ENCODE results near the gene CDKN3.
"Not testable (repeated sequence)": the region's sequence is repeated elsewhere in the genome, so short reads cannot be mapped to it uniquely, and the experiment has no call there.

CDKN3 gene

DNA sequence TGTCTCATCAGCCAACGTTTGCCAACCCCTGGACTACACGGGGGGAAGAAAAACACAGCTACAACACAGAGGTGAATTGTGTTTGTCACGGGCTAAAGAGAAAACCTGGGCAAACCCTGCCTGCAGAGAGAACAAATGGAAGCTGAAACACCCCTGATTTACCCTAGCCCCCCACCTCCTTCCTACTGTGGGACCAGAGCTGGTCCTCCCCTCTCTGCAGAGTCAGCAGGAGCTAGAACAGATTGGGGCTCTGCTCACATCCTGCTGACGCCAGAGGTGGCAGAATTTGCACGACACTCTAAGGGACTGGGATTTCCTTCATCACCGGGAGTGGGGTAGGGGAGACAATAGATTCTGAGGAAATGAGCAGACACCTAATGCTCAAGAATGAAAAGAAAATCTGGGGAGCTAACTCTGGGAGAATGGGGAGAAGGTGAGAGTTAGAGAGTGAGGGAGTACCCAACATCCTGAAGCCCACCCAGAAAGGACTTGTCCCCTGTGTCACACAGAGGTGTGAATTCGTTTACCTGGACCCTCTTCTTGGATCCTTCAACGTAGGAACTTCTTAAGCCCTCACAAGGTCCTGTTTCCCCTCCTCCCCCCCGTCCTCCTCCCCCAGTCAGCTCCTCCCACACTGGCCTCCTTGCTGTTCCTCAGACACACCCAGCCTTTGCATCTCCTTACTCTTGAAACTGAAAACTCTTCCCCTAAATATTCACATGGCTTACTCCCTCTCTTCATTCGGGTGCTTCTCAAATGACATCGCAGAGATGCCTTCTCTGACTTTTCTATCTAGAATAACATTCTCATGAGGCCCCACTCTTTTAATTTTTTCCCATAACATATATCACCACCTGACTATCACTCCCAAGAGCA lies 26.2 kb upstream of the CDKN3 start:
- DNase-seq: peak; percentile 3

DNA sequence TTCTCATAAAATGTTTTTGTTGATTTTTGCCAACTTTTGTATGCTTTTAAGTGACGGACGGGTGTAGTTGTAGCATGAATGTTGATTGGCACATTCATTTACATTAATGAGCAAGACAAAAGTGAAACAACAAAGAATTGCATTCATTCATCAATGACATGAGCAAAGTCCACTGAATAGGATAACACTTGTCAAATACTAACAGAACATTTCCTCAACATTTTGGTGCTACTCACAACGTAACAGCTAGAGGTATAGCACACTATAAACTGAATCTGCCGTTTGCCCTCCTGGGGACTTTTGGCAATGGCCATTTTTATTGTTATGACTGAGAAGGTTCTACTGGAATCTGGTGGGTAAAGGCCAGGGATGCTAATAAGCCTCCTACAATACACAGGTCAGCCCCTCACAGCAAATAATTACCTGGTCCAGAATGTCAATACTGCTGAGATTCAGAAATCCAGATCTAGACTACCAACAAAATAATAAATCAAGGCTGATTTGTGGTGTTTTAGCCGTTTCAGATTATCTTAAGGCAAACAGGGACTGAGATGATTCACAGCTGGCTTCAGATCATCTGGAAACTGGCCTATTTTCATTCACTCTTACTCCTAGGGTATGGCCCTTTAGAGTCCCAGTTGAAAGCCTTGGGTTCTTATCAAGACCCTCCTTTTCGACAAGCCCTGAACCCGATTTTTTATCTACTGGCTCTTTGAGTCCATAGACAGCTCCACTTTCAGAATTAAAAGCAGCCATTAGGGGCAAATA lies 22.5 kb upstream of the CDKN3 start:
- no peak for DNase-seq

DNA sequence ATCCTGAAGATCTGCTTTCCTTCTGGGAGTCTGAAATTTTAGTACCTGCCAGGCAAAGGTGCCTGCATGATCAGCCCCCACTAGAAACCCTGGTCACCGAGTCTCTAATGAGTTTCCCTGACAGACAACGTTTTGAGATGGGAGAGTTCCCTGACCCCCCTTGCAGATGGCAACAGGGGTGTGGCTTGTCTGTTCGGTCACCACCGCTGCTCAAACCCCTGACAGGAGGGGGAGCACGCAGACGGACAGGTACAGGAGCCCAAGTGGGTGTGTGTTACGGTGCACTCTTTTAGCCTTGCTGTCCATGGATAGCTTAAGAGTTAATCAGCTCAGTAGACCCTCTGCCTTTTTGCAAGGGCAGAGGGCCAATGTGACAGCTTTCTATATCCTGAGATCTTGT lies 19.3 kb upstream of the CDKN3 start:
- DNase-seq: no peak

DNA sequence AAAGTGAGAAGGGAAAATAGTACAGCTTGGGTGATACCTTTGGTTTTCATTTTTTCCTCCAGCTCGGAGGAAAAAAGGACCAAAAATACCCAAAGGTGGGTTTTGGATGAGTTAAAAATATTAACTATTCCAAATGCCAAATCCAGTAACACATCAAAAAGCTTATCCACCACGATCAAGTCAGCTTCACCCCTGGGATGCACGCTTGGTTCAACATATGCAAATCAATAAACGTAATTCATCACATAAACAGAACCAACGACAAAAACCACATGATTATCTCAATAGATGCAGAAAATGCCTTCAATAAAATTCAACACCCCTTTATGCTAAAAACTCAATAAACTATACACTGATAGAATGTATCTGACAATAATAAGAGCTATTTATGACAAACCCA lies 17.9 kb upstream of the CDKN3 start:
- not testable (repeated sequence) for DNase-seq

DNA sequence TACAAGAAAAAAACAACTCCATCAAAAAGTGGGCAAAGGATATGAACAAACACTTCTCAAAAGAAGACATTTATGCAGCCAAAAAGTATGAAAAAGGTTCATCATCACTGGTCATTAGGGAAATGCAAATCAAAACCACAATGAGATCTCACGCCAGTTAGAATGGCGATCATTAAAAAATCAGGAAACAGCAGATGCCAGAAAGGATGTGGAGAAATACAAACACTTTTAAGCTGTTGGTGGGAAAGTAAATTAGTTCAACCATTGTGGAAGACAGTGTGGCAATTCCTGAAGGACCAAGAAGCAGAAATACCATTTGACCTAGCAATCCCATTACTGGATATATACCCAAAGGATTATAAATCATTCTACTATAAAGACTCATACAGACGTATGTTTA lies 16.2 kb upstream of the CDKN3 start:
- DNase-seq: not testable (repeated sequence)

DNA sequence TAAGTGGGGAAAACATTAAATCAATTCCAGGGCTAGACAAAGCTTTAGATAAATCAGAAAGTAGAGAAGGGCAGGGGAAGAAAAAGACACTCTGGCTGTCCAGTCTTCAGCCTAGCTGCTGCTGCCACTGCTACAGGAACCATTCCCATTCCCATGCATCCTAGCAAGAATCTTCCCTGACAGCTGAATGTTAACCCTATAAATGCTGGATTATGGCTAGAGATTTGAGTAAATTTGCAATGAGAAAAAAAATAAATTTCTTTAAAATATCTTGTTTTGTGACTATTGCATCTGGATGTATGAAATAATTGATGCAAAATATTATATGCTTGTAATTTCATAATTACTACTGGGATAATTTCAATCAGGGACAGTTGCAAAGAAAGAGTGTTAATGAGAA lies 15.0 kb upstream of the CDKN3 start:
- no peak for DNase-seq

DNA sequence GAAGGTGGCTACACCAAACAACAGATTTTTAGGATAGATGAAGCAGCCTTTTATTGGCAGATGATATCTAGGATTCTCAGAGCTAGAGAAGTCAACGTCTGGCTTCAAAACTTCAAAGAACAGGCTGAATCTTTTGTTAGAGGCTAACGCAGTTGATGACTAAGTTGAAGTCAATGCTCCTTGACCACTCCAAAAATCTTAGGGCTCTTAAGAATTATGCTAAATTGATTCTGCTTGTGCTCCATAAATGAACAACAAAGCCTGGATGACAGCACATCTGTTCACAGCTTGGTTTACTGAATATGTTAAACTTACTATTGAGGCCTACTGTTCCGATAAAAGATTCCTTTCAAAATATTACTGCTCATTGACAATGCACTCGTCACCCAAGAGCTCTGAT lies 13.0 kb upstream of the CDKN3 start:
- no peak for DNase-seq

DNA sequence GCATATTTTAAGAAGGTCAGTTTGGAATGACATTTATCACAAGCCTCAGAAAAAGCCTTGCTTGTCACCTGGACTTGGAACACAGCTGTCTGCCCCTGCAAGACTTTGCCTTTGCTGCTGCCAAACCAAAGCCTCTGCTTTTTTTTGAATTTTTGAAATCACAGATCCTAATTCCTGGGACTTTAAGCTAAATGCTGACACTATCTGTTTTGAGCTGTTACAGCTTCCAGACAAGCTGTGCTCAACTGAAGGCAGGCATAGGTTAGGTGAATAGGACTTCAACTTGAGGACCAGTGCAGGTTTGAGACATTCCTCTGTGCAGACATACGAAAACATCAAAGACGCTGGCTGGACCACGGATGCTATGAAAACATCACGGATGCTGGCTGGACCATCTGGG lies 11.3 kb upstream of the CDKN3 start:
- no peak for DNase-seq

DNA sequence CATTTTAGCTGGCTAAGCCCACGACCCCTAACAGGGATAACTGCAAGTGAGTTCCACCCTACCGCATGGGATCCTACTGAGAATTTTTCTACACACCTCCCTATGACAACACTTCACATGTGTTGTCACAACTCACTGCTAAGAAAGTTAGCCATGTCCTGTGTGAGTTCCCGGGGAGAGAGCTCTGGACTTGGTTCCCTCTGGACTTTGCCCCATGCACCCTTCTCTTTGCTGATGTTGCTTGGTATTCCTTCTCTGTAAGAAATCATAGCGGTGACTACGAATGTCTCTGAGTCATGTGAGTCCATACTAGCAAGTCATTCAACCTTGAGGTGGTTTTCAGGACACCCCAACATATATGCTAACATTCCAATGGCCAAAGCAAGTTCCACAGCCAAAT lies 9.5 kb upstream of the CDKN3 start:
- DNase-seq: no peak

DNA sequence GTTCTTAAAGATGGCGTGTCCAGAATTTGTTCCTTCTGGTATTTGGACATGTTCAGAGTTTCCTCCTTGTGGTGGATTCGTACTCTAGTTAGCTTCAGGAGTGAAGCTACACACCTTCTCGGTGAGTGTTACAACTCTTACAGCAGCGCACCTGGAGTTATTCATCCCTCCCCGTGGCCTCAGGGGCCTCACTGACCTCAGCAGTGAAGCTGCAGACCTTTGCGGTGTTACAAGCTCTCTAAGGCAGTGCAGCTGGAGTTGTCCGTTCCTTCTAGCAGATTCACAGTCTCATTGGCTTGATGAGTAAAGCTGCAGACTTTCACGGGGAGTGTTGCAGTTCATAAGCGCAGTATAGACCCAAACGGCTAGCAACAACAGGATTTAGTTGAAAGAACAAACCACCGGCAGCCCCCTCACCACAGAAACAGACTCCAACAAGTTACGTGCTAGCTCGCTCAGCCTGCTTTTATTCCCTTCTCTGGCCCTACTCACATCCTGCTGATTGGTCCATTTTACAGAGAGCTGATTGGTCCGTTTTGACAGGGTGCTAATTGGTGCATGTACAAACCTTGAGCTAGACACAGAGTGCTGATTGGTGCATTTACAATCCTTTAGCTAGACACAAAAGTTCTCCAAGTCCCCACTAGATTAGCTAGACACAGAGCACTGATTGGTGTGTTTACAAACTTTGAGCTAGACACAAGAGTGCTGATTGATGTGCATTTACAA lies 4.5 kb upstream of the CDKN3 start:
- DNase-seq: no peak

DNA sequence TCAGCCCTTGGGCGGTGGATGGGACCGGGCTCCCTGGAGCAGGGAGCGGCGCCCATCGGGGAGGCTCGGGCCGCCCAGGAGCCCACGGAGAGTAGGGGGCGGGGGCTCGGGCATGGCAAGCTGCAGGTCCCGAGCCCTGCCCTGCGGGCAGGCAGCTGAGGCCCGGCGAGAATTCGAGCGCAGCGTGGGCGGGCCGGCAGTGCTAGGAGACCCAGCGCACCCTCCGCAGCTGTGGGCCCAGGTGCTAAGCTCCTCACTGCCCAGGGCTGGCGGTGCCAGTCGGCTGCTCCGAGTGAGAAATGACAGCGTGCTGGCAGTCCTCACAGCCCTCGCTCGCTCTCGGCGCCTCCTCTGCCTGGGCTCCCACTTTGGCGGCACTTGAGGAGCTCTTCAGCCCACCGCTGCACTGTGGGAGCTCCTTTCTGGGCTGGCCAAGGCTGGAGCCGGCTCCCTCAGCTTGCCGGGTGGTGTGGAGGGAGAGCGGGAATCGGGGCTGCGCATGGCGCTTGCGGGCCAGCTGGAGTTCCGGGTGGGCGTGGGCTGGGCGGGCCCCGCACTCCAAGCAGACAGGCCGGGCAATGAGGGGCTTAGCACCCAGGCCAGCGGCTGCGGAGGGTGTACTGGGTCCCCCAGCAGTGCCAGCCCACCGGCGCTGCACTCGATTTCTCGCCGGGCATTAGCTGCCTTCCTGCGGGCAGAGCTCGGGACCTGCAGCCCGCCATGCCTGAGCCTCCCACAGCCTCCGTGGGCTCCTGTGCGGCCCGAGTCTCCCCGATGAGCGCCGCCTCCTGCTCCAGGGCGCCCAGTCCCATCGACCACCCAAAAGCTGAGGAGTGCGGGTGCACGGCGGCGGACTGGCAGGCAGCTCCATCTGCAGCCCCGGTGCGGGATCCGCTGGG lies 3.6 kb upstream of the CDKN3 start:
- DNase-seq: not testable (repeated sequence)

DNA sequence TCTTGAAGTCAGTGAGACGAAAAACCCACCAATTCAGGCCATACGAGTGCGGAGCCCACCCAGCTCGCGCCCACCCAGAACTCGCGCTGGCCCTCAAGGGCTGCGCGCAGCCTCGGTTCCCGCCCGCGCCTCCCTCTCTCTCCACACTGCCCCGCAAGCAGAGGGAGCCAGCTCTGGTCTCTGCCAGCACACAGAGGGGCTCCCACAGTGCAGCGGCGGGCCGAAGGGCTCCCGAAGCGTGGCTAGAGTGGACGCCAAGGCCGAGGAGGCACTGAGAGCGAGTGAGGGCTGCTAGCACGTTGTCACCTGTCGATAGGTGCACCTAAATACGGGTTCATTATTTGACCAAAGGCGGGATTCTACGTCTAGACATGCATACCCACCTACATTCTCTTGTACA lies 2.2 kb upstream of the CDKN3 start:
- DNase-seq: no peak

DNA sequence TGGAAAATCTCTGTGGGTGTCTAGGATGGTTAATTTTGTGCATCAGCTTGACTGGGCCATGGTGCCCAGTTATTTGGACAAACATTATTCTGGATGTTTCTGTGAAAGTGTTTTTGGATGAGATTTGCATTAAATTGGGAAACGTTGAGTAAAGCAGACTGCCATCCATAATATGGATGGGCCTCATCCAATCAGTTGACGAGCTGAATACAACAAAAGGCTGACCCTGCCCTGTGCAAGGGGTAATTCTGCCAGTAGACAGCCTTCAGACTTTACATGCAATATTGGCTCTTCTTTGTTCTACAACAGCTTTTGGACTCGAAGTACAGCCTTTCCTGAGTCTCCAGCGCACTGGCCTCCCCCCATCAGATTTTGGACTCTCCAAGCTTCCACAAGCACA lies 1.5 kb upstream of the CDKN3 start:
- DNase-seq: no peak

DNA sequence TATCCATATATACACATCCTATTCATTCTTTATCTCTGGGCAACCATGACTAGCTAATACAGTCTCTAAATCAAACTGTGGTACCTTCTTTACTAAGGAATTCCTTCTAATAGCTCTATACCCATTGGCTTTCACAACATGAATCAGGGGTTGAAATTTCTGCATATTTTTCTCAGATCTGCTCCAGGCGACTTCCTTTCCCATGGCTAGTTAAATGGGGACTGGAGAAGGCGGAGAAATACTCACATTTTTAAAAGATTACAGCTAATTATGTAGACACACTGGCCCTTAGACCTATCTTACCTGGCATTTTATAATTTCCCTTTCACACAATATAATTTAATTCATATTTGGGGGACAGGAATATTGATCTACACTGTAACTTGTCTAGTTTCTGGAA lies 1.1 kb upstream of the CDKN3 start:
- DNase-seq: no peak

DNA sequence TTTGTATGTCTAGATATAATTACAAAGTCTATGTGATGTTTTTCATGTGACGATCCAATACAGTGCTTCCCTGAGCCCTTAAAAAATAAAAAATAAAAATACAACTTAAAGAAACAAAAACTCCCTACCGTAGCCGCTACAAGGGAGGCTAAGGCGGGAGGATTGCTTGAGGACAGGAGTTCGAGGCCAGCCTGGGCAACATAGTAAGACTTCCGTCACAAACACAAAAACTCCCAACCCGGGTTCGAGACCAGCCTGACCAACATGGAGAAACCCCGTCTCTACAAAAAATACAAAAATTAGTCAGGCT lies 669 bp upstream of the CDKN3 start:
- no peak for DNase-seq

DNA sequence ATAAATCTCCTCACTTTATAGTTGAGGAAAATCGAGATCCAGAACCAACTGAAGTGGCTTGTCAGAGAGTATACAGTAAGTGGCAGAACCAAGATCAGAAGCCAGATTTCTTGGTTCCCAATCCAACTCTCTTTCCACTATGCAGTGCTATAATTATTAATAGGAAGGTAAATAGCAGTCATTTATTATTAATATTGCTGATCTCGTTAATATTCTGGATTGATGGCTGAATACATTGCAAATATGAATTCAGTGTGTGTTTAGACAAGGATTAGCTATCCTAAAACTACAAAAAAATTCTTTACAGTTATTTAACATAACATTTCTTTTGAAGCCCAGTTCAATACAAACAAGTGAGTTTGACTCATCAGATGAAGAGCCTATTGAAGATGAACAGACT lies 2.8 kb downstream of the CDKN3 start:
- no peak for DNase-seq

DNA sequence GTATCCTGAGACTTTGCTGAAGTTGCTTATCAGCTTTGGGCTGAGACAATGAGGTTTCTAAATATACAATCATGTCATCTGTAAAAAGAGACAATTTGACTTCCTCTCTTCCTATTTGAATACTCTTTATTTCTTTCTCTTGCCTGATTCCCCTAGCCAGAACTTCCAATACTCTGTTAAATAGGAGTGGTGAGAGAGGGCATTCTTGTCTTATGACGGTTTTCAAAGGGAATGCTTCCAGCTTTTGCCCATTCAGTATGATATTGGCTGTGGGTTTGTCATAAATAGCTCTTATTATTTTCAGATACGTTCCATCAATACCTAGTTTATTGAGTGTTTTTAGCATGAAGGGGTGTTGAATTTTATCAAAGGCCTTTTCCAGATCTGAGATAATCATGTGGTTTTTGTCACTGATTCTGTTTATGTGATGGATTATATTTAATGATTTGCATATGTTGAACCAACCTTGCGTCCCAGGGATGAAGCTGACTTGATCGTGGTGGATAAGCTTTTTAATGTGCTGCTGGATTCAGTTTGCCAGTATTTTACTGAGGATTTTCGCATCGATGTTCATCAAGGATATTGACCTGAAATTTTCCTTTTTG lies 6.7 kb downstream of the CDKN3 start:
- not testable (repeated sequence) for DNase-seq

DNA sequence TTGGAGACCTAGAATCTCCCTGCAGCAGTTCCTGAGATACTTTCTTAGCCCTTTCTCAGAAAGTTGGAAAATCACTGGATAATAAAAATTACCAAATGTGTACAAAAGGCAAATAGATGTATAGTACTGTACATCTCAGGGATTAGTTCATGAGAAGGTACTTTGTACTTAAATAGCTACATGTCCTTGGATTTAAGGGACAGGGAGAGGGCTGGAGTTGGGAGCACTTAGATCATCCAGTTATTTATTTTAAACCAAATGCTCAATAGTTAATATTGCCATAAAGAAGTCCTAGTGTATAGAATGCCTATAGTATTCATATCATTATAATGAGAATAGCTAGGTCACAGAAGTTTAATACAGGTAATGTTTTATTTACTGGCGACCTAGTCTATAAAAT lies 13.4 kb downstream of the CDKN3 start:
- DNase-seq: no peak

DNA sequence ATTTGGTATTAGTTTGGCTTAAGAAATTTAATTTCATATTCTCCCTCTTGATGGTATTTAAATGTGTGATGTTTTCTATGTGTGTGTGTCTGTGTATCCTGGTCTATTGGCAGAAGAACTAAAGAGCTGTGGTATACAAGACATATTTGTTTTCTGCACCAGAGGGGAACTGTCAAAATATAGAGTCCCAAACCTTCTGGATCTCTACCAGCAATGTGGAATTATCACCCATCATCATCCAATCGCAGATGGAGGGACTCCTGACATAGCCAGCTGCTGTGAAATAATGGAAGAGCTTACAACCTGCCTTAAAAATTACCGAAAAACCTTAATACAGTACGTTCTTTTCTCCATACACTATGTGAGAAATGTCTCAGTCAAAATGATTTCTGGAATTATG lies 14.6 kb downstream of the CDKN3 start:
- DNase-seq: no peak

DNA sequence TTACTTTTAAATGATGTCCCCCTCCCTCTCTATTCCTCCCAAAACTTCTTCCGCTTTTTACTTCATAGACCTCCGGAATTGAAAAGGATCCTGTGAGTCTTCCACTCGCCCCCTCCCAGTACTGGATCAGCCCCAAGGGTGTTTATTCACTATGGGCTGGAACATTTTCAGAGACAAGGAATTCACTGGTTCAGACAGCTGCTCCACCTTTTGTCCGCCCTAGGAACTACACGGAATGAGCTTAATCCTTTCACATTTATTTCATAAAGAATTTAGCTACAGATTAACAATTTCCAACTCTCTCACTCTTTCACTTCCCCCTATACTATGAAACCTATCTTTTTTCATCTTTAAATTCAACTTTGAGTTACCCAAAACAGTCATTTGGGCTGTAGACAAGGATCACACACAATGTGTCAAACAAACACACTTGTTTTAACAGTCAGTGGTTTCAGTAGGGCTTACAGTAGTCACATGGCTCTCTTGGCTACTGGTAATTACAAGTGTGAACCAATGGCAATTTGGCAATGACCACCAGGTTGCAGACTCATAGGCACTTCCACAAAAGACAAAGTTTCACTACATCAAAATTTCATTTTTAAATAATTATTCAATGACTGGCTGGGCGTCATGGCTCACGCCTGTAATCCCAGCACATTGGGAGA lies 23.8 kb downstream of the CDKN3 start:
- peak; percentile 52 for DNase-seq

DNA sequence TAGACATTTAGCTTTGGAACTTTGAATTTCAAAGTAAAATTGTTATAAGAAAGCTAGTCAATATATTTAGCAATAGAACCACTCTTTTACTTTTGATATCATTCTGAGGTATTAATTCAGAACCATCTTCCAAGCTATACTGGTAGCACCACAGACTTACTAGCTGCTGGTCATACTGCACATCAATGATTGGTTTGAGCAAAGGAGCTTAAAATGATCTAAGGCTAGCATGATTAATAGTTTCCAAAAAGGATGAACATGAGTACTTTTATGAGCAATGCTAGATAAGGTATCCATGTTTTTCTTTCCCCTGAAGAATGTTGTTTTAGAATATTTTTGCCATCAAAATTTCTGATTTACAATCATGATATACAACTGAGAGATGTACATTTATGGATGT lies 27.2 kb downstream of the CDKN3 start:
- no peak for DNase-seq

DNA sequence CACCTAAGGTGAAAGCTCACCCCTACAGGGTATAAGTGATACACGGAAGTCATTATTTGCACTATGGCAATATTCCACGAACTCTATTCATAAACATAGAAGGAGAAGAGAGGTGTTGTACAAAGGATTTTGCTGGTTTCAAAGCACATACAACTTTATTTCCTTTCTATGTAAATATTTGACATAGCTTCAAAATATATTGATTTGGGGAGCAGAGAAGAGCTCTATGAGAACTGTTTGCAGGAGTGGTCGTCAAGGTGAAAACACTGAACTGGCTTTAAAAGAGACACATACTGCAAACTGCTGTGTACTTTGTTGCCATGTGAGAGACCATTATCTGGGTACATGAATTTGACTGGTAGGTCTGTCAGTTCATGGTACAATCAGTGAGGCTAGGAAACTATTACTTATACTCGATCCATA lies 27.7 kb downstream of the CDKN3 start:
- no peak for DNase-seq

Data from inflammatory macrophage treated with lipopolysaccharide for 4 hours (primary cell).